Stimulated activated CD4-positive, alpha-beta T cell treated with anti-CD3 and anti-CD28 coated beads, Interleukin-1b, Interleukin-23, amount 100 ng/mL, for 24 hours (primary cell): ENCODE results near the gene ZNF14.
"Not testable (repeated sequence)": the region's sequence is repeated elsewhere in the genome, so short reads cannot be mapped to it uniquely, and the experiment has no call there.

Source experiments
- DNase-seq, 4 experiments: peaks; one replicate each; pipeline ENCODE4 v3.0.0-alpha.2; 2020; ENCODE audit warnings: low read depth in 4 of 4, low spot score in 1 of 4

ZNF14 gene

GRCh38 chr19:19747357-19748220, 14.7 kb upstream of the ZNF14 start:
- no peak for DNase-seq

GRCh38 chr19:19746286-19747213, 13.6 kb upstream of the ZNF14 start:
- DNase-seq: no peak

GRCh38 chr19:19745496-19746285, 12.8 kb upstream of the ZNF14 start:
- DNase-seq: no peak

GRCh38 chr19:19744641-19745040, 11.7 kb upstream of the ZNF14 start:
- no peak for DNase-seq

- not testable (repeated sequence) for DNase-seq
Observed at GRCh38 chr19:19743921-19744320, 11.0 kb upstream of the ZNF14 start.

- no peak for DNase-seq
Observed at GRCh38 chr19:19743176-19743575, 10.3 kb upstream of the ZNF14 start.

GRCh38 chr19:19742773-19743172, 9.9 kb upstream of the ZNF14 start:
- no peak for DNase-seq

GRCh38 chr19:19741184-19741583, 8.3 kb upstream of the ZNF14 start:
- DNase-seq: no peak

- DNase-seq: no peak
Observed at GRCh38 chr19:19740755-19741154, 7.8 kb upstream of the ZNF14 start.

- DNase-seq: no peak
Observed at GRCh38 chr19:19738564-19738963, 5.7 kb upstream of the ZNF14 start.

- DNase-seq: no peak
Observed at GRCh38 chr19:19737559-19738332, 4.8 kb upstream of the ZNF14 start.

GRCh38 chr19:19721896-19722295, 11.0 kb downstream of the ZNF14 start:
- no peak for DNase-seq

- no peak for DNase-seq
Observed at GRCh38 chr19:19719798-19720197, 13.1 kb downstream of the ZNF14 start.

- no peak for DNase-seq
Observed at GRCh38 chr19:19711934-19712828, 20.7 kb downstream of the ZNF14 start.

GRCh38 chr19:19711306-19711933, 21.5 kb downstream of the ZNF14 start:
- DNase-seq: no peak

- no peak for DNase-seq
Observed at GRCh38 chr19:19710506-19710905, 22.4 kb downstream of the ZNF14 start.

GRCh38 chr19:19704836-19705235, 28.1 kb downstream of the ZNF14 start:
- DNase-seq: no peak

- DNase-seq: not testable (repeated sequence)
Observed at GRCh38 chr19:19700493-19700892, 32.4 kb downstream of the ZNF14 start.

GRCh38 chr19:19697589-19697988, 35.3 kb downstream of the ZNF14 start:
- no peak for DNase-seq
